Subcutaneous abdominal adipose tissue (tissue), 5 donors: Measurements from ENCODE around the gene PDE11A.

Experiments
- H3K27ac ChIP-seq: one replicate; pipeline ENCODE4 v1.7.0; 2013; ENCODE audit warnings: low read depth, mild to moderate bottlenecking, inconsistent platforms, low read length, moderate library complexity
- H3K27me3 ChIP-seq, 5 donors: one replicate each; pipeline ENCODE4 v1.7.0; 2013; ENCODE audit warnings: low read length in 5 of 5, inconsistent platforms in 1 of 5; ENCODE audit not compliant: control insufficient read depth in 5 of 5, insufficient read depth in 4 of 5
- H3K36me3 ChIP-seq, 5 donors: one replicate each; pipeline ENCODE4 v1.7.0; 2013; ENCODE audit warnings: low read length in 5 of 5; ENCODE audit not compliant: control insufficient read depth in 5 of 5, insufficient read depth in 5 of 5
- H3K4me1 ChIP-seq, 5 donors: one replicate each; pipeline ENCODE4 v1.7.0; 2013; ENCODE audit warnings: low read length in 5 of 5, mild to moderate bottlenecking in 3 of 5, moderate library complexity in 1 of 5; ENCODE audit not compliant: control insufficient read depth in 5 of 5, insufficient read depth in 5 of 5
- H3K4me3 ChIP-seq, 5 donors: one replicate each; pipeline ENCODE4 v1.7.0; 2013; ENCODE audit warnings: low read length in 5 of 5, low read depth in 1 of 5
- H3K9ac ChIP-seq, 5 donors: one replicate each; pipeline ENCODE4 v1.7.0; 2013; ENCODE audit warnings: low read length in 5 of 5, mild to moderate bottlenecking in 4 of 5, moderate library complexity in 3 of 5
- H3K9me3 ChIP-seq, 5 donors: one replicate each; pipeline ENCODE4 v1.7.0; 2013; ENCODE audit warnings: low read length in 5 of 5; ENCODE audit not compliant: control insufficient read depth in 5 of 5
- donor health status: healthy.
- donor health status: healthy.
- donor health status: healthy.
- donor health status: healthy.
- donor health status: healthy.

Gene PDE11A

GRCh38 chr2:177716484-177716883 lies 356.1 kb downstream of the PDE11A start:
- H3K9ac ChIP-seq, result no peak overlapping the region

GRCh38 chr2:177715771-177716170 lies 356.8 kb downstream of the PDE11A start:
- Histone ChIP-seq H3K36me3 (no peaks in the 10 kb centered on the region), H3K9me3 (no peaks in the 10 kb centered on the region), H3K9ac (no peak overlapping the region), H3K27me3 (no peaks in the 10 kb centered on the region), H3K27ac (no peak overlapping the region), H3K4me3 (no peak overlapping the region), H3K4me1 (no peaks in the 10 kb centered on the region)

More at GRCh38 chr2:177716484-177716883, 356.1 kb downstream of the PDE11A start:
- Histone ChIP-seq H3K36me3 (no peaks in the 10 kb centered on the region), H3K27ac (no peak overlapping the region), H3K4me3 (no peak overlapping the region), H3K27me3 (no peaks in the 10 kb centered on the region), H3K4me1 (no peaks in the 10 kb centered on the region), H3K9me3 (no peaks in the 10 kb centered on the region)

GRCh38 chr2:177714704-177715103 lies 357.9 kb downstream of the PDE11A start:
- no peaks in the 10 kb centered on the region for H3K36me3 ChIP-seq
- no peak overlapping the region for H3K27ac ChIP-seq
- no peaks in the 10 kb centered on the region for H3K4me1 ChIP-seq
- H3K9ac ChIP-seq, result no peak overlapping the region
- no peaks in the 10 kb centered on the region for H3K9me3 ChIP-seq
- H3K27me3 ChIP-seq, result no peaks in the 10 kb centered on the region
- H3K4me3 ChIP-seq, result no peak overlapping the region

- Histone ChIP-seq H3K4me1 (peaks cover 0 to 9% (median 0%) of the 10 kb centered on the region in 5 donors), H3K4me3 (no peak overlapping the region), H3K9ac (no peak overlapping the region), H3K27me3 (no peaks in the 10 kb centered on the region), H3K36me3 (peaks cover 0 to 3% (median 0%) of the 10 kb centered on the region in 5 donors), H3K9me3 (no peaks in the 10 kb centered on the region), H3K27ac (no peak overlapping the region)
Measured at GRCh38 chr2:177712462-177712861, 360.1 kb downstream of the PDE11A start.

GRCh38 chr2:177711483-177712265 lies 360.9 kb downstream of the PDE11A start:
- Histone ChIP-seq H3K4me3 (no peak overlapping the region), H3K36me3 (peaks cover 0 to 7% (median 0%) of the 10 kb centered on the region in 5 donors), H3K27ac (no peak overlapping the region), H3K27me3 (no peaks in the 10 kb centered on the region), H3K9ac (no peak overlapping the region), H3K4me1 (peaks cover 0 to 9% (median 0%) of the 10 kb centered on the region in 5 donors), H3K9me3 (no peaks in the 10 kb centered on the region)

- H3K9ac ChIP-seq, result no peak overlapping the region
- peaks cover 0 to 7% (median 0%) of the 10 kb centered on the region in 5 donors for H3K36me3 ChIP-seq
- H3K27me3 ChIP-seq, result no peaks in the 10 kb centered on the region
- H3K4me1 ChIP-seq, result peaks cover 0 to 9% (median 0%) of the 10 kb centered on the region in 5 donors
- H3K4me3 ChIP-seq, result no peak overlapping the region
- H3K27ac ChIP-seq, result no peak overlapping the region
- no peaks in the 10 kb centered on the region for H3K9me3 ChIP-seq
Measured at GRCh38 chr2:177710889-177711288, 361.7 kb downstream of the PDE11A start.

- H3K9ac ChIP-seq, result no peak overlapping the region
- H3K4me3 ChIP-seq, result no peak overlapping the region
- peaks cover 0 to 7% (median 0%) of the 10 kb centered on the region in 5 donors for H3K36me3 ChIP-seq
- peaks cover 0 to 9% (median 0%) of the 10 kb centered on the region in 5 donors for H3K4me1 ChIP-seq
- H3K27ac ChIP-seq, result no peak overlapping the region
- no peaks in the 10 kb centered on the region for H3K9me3 ChIP-seq
- no peaks in the 10 kb centered on the region for H3K27me3 ChIP-seq
Measured at GRCh38 chr2:177709986-177710401, 362.6 kb downstream of the PDE11A start.

- H3K36me3 ChIP-seq, result peaks cover 0 to 7% (median 0%) of the 10 kb centered on the region in 5 donors
- H3K4me1 ChIP-seq, result peaks cover 0 to 9% (median 0%) of the 10 kb centered on the region in 5 donors
- no peaks in the 10 kb centered on the region for H3K9me3 ChIP-seq
- H3K27ac ChIP-seq, result no peak overlapping the region
- no peaks in the 10 kb centered on the region for H3K27me3 ChIP-seq
- no peak overlapping the region for H3K9ac ChIP-seq
- H3K4me3 ChIP-seq, result no peak overlapping the region
Measured at GRCh38 chr2:177708660-177709444, 363.7 kb downstream of the PDE11A start.

- H3K9me3 ChIP-seq, result no peaks in the 10 kb centered on the region
- no peak overlapping the region for H3K4me3 ChIP-seq
Measured at GRCh38 chr2:177708106-177708505, 364.5 kb downstream of the PDE11A start.

More at GRCh38 chr2:177708106-177708505, 364.5 kb downstream of the PDE11A start:
- Histone ChIP-seq H3K4me1 (peaks cover 0 to 9% (median 0%) of the 10 kb centered on the region in 5 donors), H3K27ac (no peak overlapping the region), H3K27me3 (no peaks in the 10 kb centered on the region), H3K9ac (no peak overlapping the region), H3K36me3 (peaks cover 0 to 7% (median 0%) of the 10 kb centered on the region in 5 donors)
